Activated CD4-positive, alpha-beta T cell treated with anti-CD3 and anti-CD28 coated beads, Interleukin-2, amount 50 U/mL, for 1 hour (primary cell): Measurements from ENCODE around the gene SC5D.
A peak's percentile ranks its signal among the peaks of the same experiment; 100 is the strongest.

Experiments
- DNase-seq: peaks from one replicate; pipeline ENCODE4 v3.0.0-alpha.2; 2020

SC5D gene

DNA sequence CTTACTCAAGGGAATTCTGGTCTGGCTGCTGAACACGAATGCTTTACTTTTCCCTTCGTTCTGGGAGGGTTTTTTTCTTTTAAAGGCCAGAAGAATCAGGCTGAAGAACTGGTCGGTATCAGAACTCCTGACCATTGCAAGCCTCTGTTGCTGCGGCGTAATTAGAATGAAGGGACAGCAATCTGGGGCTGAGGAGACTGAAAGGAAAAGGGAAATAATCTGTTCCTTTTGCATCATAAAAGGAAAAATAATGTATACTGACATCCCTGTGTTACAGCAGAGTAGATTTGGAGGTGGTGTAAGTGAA is 670 bp downstream of the SC5D start:
- DNase-seq = no peak

DNA sequence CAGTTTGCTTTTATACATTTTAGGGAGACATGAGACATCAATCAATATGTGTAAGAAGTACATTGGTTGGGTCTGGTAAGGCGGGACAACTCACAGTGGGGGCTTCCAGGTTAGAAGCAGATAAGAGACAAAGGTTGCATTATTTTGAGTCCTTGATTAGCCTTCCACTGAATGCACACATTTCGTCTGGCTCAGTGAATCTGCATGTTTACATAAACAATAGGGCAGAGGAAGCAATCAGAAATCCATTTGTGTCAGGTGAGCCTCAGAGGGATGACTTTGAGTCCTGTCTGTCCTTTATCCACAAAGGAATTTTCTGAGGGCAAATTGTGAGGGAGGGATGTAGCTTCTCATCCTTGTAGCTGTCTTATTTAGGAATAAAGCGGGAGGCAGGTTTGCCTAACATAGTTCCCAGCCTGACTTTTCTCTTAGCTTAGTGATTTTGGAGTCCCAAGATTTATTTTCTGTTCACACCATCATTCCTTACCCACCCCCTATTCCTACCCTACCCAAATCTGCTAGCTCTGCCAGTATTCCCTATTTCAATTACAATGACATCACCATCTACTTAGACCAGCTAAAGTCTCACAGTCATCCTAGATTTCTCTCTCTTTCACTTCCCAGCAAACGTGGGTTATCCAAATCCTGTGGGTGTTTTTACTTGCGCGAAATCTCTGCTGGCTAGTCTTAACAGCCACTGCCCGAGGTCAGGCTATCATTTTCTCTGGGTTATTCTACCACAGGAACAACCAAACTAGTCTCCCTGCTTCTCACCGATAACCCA is 2.9 kb downstream of the SC5D start:
- DNase-seq = no peak

DNA sequence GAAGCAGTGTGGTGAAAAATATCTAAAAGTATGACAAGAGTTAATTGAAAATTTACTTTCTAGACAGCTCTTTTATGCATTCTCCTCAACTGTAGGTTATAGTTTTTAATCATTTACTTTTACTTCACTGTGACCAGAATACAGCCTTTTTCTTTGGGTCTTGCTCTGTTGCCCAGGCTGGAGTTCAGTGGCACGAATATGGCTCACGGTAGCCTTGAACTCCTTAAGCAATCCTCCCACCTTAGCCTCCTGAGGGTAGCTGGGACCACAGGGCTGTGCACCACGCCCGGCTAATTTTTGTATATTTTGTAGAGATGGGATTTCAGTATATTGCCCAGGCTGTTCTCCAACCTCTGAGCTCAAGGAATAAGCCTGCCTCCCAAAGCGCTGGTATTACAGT is 5.3 kb downstream of the SC5D start:
- DNase-seq = no peak

DNA sequence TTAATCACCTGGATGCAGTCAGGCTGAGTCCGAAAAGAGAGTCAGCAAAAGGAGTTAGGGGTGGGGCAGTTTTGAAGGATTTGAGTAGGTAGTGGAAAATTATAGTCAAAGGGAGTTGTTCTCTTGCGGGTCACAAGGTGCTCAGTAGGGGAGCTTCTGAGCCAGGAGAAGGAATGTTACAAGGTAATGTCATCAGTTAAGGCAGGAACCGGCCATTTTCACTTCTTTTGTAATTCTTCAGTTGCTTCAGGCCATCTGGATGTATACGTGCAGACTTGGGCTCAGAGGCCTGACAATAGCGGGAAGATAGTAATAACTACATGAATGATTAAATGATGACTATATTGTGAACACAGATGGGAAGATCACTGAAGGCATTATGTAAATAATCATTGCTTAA is 6.2 kb downstream of the SC5D start:
- no peak for DNase-seq

DNA sequence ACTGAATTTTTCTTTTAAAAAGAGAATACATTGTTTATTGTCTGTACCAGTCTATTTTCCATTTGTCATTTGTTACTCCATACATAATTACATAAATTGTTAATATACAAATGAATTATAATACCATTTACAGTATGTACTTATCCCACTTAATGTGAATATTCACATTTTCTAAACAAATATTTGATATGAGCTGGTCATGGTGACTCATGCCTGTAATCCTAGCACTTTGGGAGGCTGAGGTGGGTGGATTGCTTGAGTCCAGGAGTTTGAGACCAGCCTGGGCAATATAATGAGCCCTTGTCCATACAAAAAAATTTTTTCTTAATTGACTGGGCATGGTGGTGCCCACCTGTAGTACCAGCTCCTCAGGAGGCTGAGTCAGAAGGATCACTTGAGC is 6.8 kb downstream of the SC5D start:
- no peak for DNase-seq

DNA sequence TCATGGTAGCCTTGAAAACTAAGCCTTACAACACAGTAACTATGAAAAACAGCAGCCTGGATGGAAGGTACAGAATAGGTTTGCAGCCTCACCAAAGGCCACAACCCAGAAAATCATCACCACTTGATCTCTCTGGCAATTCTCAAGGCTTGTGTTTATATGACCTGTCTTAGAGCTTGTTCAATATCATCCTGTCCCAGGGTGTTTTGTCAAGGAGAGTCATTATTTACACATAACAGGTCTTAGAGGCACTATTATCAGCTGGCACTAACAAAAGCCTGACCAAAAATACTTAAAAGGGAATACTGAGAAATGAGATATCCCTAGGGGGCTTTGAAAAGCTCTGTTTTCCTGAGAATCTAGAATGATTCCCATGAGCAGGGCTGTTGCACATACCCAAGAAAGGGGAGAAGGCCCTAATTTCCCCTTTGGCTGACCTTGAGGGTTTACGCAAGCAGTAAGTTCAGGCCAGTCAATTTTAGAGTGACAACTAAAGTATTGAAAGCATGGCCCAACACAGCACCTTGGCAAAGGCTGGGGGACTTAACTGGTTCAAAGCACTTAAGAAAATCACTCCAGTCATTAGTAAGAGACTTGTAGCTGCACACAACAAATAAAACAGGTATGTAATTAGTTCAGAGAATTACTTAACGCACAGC is 7.9 kb downstream of the SC5D start:
- DNase-seq = no peak

DNA sequence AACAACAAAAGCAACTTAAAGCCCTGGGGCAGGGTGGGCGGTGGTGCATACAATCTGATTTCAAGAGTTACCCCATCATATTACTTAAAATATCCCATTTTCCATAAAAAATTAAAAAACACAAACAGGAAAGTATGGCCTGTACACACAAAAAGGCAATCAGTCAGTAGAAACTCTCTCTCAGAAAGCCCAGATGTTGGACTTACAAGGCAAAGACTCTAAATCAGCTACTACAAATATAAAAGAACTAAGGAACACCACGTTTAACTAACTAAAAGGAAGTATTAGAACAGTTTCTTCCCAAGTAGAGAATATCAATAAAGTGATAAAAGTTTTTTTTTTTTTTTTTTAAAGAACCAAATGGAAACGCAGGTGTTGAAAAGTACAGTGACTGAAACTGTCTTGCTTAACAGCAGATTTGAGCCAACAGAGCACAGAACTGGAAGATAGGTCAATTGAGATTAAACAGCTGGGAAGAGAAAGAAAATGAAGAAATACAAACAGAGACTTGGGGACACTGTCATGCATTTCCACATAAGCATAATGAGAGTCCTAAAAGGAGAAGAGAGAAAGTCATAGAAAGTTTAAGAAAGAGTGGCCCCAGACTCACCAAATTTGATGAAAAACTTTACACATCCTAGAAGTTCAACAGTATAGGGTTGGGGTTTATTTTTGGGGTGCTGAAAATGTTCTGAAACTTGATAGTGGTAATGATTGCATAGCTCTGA is 8.6 kb downstream of the SC5D start:
- DNase-seq = no peak

DNA sequence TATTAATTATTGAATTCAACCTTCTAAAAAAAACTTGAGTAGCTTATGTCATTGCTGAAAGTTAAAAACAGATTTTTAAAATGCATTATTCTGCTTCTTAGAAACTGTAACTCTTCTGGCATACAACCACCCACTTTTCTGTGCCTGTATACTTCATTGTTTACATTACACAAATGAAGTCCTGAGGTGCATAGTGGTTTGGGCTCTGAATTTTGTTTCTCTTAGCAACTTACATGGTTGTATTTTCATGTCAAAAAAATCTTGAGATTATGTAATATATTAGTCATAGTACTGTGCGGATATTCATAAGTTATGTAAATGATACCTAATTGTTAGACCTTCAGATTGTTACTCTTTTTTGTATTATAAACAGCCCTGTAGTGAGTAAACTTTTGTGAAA is 12.2 kb downstream of the SC5D start:
- DNase-seq = no peak

DNA sequence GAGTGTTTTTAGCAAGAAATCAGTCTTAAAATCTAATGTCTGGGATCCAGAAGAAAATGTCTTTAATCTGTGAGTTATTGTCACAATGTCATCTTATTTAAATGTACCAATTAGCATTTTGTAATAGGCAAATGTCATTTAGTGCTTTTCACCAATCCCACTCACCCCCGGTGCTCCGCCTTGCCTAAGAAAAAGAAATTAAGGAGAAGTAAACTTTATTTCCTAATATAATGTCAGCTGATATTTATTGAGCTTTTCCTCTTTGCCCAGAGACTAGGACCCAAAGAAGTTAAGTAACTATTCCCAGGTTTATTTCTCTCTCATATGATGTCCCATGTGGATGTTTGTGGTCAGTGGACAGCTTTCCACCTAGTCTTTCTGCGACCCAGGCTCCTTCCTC is 16.2 kb downstream of the SC5D start:
- DNase-seq = no peak

DNA sequence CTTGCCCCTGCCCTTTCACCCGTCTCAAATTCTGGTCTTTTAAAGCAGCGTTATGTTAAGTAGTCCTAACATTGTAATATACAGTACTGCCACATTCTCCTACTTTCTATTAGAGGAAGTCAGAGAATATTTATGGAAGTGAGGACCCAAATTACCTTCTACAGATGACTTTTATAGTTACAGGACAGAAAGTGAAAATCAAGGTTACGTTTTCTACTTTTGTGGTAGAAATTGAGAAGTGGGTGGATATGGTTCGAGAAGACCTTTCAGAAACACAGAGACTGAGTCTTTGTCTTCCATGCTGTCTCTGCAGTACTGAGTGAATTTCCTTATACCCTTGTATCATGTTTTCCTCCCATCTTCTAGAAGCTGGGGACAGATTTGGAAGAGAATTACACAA is 17.1 kb downstream of the SC5D start:
- DNase-seq = no peak

DNA sequence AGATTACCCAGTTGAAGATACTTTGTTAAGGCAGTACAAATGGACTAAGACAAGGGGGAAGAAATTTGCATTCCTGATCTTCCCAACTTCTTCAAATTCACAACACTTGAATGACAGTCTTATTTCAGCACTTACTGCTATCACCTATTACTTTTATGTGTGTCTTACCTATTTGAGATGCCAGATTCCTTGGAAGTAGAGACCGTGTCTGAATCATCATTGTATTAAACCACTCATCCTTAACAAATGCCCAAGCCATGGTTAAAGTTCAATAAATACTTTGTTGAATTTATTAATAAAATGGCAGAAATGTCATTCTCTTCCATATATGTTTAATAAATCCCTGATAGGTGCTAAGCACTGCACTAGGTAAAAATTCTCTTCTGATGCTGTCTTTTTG is 18.3 kb downstream of the SC5D start:
- DNase-seq = no peak

DNA sequence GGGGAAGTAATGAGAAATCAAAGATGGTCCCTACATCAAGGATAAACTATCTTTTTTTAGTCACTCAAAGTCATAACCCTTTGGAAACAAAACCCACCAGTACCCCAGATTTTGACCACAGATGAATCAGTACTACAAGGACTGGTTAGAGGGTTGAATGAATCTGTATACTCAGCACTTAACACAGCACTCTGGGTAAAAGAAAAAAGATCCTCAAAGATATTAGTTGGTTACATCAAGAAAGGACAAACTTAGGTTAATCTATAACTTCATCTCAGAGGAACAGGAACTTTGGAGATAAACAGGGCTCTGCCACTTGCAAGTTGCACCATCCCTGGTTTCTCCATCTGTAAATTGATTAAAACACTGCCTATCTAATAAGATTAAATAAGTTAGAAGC is 18.8 kb downstream of the SC5D start:
- DNase-seq = no peak

DNA sequence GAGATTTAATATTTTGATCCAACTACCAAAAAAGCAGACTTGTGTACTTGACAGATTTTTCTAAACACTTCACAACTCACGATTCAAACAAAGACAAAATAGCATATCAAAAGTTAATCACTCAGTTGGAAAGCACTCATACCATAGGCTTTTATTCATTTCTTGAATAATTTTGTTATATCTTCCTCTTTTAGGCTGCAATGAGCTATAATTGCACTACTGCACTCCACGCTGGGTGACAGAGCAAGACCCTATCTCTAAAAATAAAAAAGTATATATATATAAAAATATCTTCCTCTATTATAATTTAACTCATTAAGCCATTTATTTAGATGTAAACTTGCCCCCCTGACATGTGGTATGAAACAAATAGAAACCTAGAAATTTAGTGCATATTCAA is 19.9 kb downstream of the SC5D start:
- DNase-seq = no peak

DNA sequence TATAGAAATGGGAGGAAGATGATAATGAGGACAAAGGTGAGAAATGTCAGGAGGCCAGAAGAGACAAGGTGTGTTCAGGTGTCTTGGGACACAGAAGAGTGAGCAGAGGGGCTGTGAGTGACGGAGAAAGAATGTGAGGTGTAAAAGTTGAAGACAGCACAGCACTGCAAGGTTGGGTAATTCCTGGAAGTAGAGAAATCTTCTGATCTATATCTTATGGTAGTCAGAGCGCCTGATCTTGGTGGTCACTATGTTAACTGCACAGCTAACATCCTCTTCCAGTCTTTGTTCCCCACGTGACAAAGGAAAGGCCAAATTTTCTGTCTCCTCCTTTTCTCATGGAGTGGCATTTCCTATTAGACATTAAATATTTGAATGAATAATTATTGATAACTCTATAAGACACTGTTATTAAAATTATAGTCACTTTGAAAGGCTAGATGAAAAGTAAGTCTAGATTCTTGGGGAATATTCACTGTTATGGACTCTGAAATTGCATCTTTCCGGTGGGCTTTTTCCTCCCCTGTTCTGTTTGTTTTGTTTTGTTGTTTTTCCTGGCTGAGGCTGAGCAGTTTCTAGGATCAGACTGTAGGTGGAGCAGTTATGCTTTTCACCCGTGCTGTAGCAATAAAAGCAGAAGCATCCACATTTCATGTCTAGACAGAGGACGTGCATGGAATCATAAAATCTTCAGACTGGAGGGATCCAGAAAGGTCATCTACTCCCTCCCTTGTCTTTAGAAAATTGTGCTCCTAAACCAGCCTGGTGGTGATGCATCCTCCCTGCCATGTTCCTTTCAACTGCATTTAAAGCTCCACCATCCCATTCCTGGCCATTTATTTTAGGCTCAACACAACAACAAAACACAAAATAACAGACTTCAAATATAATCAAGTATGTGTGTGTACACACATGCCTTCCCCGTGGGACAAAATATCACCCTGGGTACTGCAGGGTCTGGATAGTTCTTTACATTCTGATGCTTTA is 26.6 kb downstream of the SC5D start:
- peak; percentile 10 for DNase-seq

DNA sequence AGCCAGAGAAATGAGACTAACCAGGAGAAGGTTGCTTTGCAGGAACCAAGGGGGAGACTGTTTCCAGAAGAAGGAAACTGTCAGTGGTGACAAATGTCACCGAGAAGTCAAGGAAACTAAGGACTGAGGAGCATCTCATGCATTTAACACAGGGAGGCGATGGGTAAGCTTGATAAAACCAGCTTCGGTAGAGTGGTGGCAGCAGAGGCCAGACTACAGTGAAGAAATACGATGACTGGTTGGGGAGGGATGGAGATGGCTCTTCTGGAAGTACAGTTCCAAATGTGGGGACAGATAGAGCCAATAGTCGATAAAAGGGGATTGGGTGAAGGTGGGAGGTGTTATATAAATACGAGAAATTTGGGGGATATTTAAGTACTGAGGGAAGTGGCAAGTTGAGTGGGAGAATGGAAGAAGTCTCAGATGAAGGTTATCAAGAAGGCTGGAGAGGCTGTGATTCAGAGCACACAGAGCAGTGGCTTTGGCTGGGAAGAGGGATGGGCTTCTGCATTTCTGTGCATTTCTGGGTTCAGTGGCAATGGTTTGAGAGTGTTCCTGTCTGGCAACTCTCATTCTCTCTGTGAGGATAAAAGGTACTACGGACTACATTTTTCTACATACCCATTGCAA is 29.2 kb downstream of the SC5D start:
- peak; percentile 23 for DNase-seq

DNA sequence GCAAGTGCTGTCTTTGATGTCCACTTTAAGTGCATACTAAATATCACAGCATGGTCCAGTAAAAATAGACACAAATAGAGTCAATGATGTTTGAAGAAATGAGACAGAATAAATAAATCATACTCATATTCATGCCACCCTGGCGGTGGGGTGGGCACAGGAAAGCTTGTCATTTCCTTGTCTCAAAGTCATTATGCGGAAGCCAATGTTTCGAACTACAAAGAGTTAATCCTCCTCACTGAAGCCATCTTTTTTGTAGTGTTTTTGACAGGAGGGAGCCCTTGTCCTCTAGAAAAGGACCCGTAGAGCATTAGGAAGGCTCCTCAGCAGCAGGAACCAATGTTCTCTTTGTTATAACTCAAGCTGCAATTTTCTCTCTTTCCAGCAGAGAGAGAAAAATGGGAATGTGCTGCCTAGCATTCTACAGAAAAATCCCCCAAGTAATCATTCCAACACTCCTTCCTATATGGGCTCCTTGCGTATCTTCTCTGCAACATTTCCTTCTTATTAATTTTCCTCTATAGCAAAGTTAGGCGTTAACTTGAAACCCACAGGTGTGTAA is 30.6 kb downstream of the SC5D start:
- no peak for DNase-seq

DNA sequence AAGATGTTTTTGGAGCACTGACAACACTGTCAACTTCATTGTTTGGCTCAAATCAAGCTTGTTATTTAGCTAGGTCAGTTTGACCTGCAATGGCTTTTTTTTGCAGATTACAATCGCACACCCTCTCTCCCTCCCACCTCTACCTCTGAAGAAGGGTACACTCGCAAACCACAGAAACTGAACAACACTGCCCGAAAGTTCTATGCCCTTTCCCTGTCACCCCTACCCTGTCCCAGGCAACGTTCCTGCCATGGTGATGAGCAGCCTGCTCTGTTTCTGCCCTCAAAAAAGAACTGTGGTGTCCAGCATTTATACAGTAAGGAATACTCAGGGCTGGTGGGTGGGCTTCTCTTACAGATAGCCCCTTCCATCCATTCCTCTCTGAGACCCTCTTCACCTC is 33.7 kb downstream of the SC5D start:
- DNase-seq = no peak

DNA sequence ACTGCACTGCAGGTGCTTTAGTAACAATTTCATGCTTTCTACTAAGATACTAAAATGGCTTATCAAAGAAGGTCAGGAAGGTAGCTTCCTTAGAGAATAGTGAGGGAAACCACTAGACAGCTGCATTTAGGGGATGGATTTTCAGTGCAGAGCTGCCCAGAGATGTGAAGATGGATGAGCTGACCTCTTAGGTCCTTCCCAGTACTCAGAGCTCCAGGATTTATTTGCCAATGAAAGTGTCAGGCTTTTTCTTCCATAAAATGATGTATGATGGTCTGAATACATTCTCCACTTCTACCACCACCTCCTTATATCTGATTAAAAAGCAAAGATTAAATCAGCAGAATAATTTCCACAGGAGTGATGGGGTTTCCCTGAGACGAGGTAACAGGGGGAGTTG is 35.0 kb downstream of the SC5D start:
- no peak for DNase-seq

DNA sequence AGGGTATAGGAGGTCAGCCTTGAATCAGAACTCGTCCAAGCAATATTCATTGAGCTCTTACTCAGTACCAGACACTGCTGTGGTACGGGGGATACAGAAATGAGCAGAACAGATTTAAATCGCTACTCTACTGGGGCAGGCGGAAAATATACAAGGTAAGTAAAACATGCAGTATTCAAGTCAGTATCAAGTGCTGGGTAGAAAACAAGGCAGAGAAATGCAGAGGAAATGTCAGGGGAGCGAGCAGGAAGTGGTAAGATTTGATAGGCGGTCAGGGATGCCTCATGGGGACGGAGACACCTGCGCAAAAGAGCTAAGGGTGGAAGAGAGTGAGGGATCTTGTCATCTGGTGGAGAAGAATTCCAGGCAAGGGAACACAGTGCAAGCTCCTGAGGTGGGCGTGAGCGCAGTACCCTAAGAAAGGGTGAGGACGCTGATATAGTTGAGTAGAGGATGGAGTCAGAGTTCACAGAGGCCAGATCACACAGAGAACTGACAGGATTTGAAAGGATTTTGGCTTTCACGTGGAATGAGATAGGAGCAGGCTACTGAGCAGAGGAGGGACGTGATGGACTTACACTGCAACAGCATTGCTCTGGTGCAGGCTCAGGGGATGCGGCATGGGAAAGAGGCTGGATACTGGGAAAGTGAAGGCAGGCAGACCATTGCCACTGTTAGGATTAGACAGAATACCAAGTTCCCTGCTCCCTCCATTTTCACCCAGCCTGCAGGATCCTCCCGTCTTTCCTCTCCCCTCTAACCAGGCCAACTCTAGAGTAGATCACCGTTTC is 35.8 kb downstream of the SC5D start:
- peak; percentile 18 for DNase-seq

DNA sequence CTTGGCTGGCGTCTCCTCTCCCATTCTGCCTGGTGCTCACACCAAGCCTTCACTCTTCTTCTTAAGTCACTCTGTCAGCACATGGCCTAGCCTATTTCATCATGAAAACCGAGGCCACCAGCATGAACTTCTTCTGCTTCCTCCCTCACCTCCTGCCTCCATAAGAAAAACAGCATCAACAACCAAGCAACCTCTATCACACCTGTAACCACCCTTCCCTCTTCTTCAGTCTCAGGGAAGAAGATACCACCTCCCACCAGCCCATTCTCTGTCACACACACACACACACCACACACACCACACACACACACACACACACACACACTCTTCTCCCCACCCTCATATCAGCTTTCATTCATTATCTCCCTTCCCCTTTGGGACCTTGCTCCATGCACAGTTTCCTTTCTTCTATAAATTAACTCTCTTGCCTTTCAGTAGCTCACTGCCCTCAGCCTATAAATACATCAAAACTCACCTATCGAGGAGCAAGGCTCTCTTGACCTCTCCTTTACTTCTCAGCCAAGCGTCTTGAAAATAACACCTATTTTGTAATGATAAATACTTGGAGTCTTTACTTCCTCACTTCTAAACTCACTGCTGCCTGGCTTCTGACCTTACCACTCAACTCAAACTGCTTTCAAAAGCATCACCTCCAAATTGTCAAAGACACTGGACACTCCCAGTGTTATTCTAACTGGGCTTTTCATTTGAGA is 36.6 kb downstream of the SC5D start:
- DNase-seq = no peak
